H9 (cell line): ENCODE measurements around the gene TMEM184A. TPM values are rescaled to one million over a fixed set of nuclear protein-coding genes. Genes with fewer than 3 reads are reported as not detected.

ENCODE experiments used
- DNase-seq: peaks from one replicate; pipeline ENCODE4 v3.0.0-alpha.2; 2017
- H2AFZ ChIP-seq: one replicate; pipeline ENCODE4 v1.6.1; 2013; ENCODE audit warnings: mild to moderate bottlenecking, low read length, control low read depth, moderate library complexity
- H2AK5ac ChIP-seq: 2 replicates; pipeline ENCODE4 v1.6.1; 2013; ENCODE audit warnings: low read length, control low read depth, mixed read lengths; ENCODE audit not compliant: insufficient read length
- H2BK120ac ChIP-seq: one replicate; pipeline ENCODE4 v1.6.1; 2013; ENCODE audit warnings: low read depth, mild to moderate bottlenecking, low read length, control low read depth, inconsistent platforms; ENCODE audit not compliant: poor library complexity, severe bottlenecking
- H2BK12ac ChIP-seq: 2 replicates; pipeline ENCODE4 v1.6.1; 2013; ENCODE audit warnings: low read length, control low read depth, mixed read lengths, low read depth; ENCODE audit not compliant: insufficient read length
- H2BK15ac ChIP-seq: 2 replicates; pipeline ENCODE4 v1.6.1; 2013; ENCODE audit warnings: low read depth, low read length, control low read depth
- H2BK20ac ChIP-seq: one replicate; pipeline ENCODE4 v1.6.1; 2013; ENCODE audit warnings: low read depth, mild to moderate bottlenecking, low read length, control low read depth, inconsistent platforms; ENCODE audit not compliant: poor library complexity, severe bottlenecking
- H2BK5ac ChIP-seq: 2 replicates; pipeline ENCODE4 v1.6.1; 2013; ENCODE audit warnings: low read length, control low read depth, mixed read lengths; ENCODE audit not compliant: insufficient read length
- H3K14ac ChIP-seq: 2 replicates; pipeline ENCODE4 v1.6.1; 2013; ENCODE audit warnings: low read length, control low read depth; ENCODE audit not compliant: insufficient read depth
- H3K18ac ChIP-seq: 2 replicates; pipeline ENCODE4 v1.6.1; 2013; ENCODE audit warnings: low read depth, mild to moderate bottlenecking, mixed read lengths, low read length, control low read depth; ENCODE audit not compliant: insufficient read length
- H3K23ac ChIP-seq: 2 replicates; pipeline ENCODE4 v1.6.1; 2013; ENCODE audit warnings: low read length, control low read depth, mixed read lengths, low read depth; ENCODE audit not compliant: insufficient read length
- H3K23me2 ChIP-seq: 2 replicates; pipeline ENCODE4 v1.6.1; 2013; ENCODE audit warnings: low read depth, mild to moderate bottlenecking, mixed read lengths, low read length, control low read depth; ENCODE audit not compliant: insufficient read length, poor library complexity, severe bottlenecking
- H3K27ac ChIP-seq: 2 replicates; pipeline ENCODE4 v1.5.1; 2013; ENCODE audit warnings: low read length, control low read depth, mixed read lengths, low read depth; ENCODE audit not compliant: insufficient read length
- H3K27me3 ChIP-seq: 2 replicates; pipeline ENCODE4 v1.6.1; 2013; ENCODE audit warnings: low read length, control low read depth, inconsistent platforms; ENCODE audit not compliant: insufficient read depth
- H3K4ac ChIP-seq: 2 replicates; pipeline ENCODE4 v1.6.1; 2013; ENCODE audit warnings: low read depth, mild to moderate bottlenecking, control low read depth, inconsistent platforms, low read length, moderate library complexity
- H3K4me1 ChIP-seq: 2 replicates; pipeline ENCODE4 v1.6.1; 2013; ENCODE audit warnings: low read length, control low read depth, inconsistent platforms; ENCODE audit not compliant: insufficient read depth
- H3K4me2 ChIP-seq: 2 replicates; pipeline ENCODE4 v1.6.1; 2013; ENCODE audit warnings: low read length, control low read depth, mixed read lengths; ENCODE audit not compliant: insufficient read length, insufficient read depth
- H3K56ac ChIP-seq: 2 replicates; pipeline ENCODE4 v1.6.1; 2013; ENCODE audit warnings: low read depth, mild to moderate bottlenecking, mixed read lengths, low read length, control low read depth; ENCODE audit not compliant: insufficient read length
- H3K79me1 ChIP-seq: 2 replicates; pipeline ENCODE4 v1.6.1; 2013; ENCODE audit warnings: low read depth, mild to moderate bottlenecking, moderate library complexity, low read length, control low read depth, inconsistent platforms; ENCODE audit not compliant: insufficient read depth, poor library complexity, severe bottlenecking
- H3K79me2 ChIP-seq: 2 replicates; pipeline ENCODE4 v1.6.1; 2013; ENCODE audit warnings: low read length, control low read depth, inconsistent platforms; ENCODE audit not compliant: insufficient read depth
- H3K9ac ChIP-seq: 2 replicates; pipeline ENCODE4 v1.6.1; 2013; ENCODE audit warnings: low read length, control low read depth, mixed read lengths; ENCODE audit not compliant: insufficient read length; ENCODE audit errors: extremely low read depth
- H3K9me3 ChIP-seq: one replicate; pipeline ENCODE4 v1.6.1; 2013; ENCODE audit warnings: low read depth, low read length, inconsistent platforms; ENCODE audit not compliant: control insufficient read depth
- H3T11ph ChIP-seq: one replicate; pipeline ENCODE4 v1.6.1; 2013; ENCODE audit warnings: mild to moderate bottlenecking, low read length, control low read depth, inconsistent platforms
- H4K20me1 ChIP-seq: one replicate; pipeline ENCODE4 v1.6.1; 2013; ENCODE audit not compliant: control insufficient read depth, insufficient read length, insufficient read depth
- H4K5ac ChIP-seq: 2 replicates; pipeline ENCODE4 v1.6.1; 2013; ENCODE audit warnings: low read depth, mild to moderate bottlenecking, mixed read lengths, low read length, control low read depth; ENCODE audit not compliant: insufficient read length
- H4K8ac ChIP-seq: replicated peaks from 2 replicates; pipeline ENCODE4 v1.6.1; 2013; ENCODE audit warnings: low read length, control low read depth, mixed read lengths, low read depth; ENCODE audit not compliant: insufficient read length
- H4K91ac ChIP-seq: 2 replicates; pipeline ENCODE4 v1.6.1; 2013; ENCODE audit warnings: low read depth, mild to moderate bottlenecking, moderate library complexity, mixed read lengths, low read length, control low read depth; ENCODE audit not compliant: insufficient read length
- H3K27ac Mint-ChIP-seq, 3 experiments: 2 replicates in 2 of 3; 3 replicates in 1 of 3; pipeline ENCODE4 v1.8.0; 2020 to 2021; ENCODE audit warnings: mixed read lengths in 3 of 3, mild to moderate bottlenecking in 1 of 3, moderate library complexity in 1 of 3
- H3K27me3 Mint-ChIP-seq: 2 replicates; pipeline ENCODE4 v1.8.0; 2021; ENCODE audit warnings: low read depth, mild to moderate bottlenecking, moderate library complexity, mixed read lengths
- H3K36me3 Mint-ChIP-seq, 3 experiments: 2 replicates in 2 of 3; 3 replicates in 1 of 3; pipeline ENCODE4 v1.8.0; 2020 to 2021; ENCODE audit warnings: low read depth in 3 of 3, mixed read lengths in 3 of 3; ENCODE audit not compliant: insufficient read depth in 1 of 3
- H3K4me1 Mint-ChIP-seq, 2 experiments: 2 replicates each; pipeline ENCODE4 v1.8.0; 2020; ENCODE audit warnings: mixed read lengths in 2 of 2
- H3K4me3 Mint-ChIP-seq, 2 experiments: 2 replicates in 1 of 2; 3 replicates in 1 of 2; pipeline ENCODE4 v1.8.0; 2020 to 2021; ENCODE audit warnings: mild to moderate bottlenecking in 2 of 2, mixed read lengths in 2 of 2, moderate library complexity in 1 of 2
- H3K9me3 Mint-ChIP-seq, 2 experiments: 2 replicates in 1 of 2; 3 replicates in 1 of 2; pipeline ENCODE4 v1.8.0; 2020; ENCODE audit warnings: mild to moderate bottlenecking in 2 of 2, mixed read lengths in 2 of 2, moderate library complexity in 1 of 2
- CTCF ChIP-seq: fragments of 200-600 bp; sonication (generic); conservative IDR thresholded peaks from 3 replicates; pipeline ENCODE4 v1.8.0; 2021; ENCODE audit warnings: antibody characterized with exemption, mild to moderate bottlenecking
- WGBS: extraction: QIAGEN DNeasy Blood & Tissue Kit; methylation state at CpG from one replicate; pipeline ENCODE4 v1.1.7; 2013; ENCODE audit warnings: missing lambda C conversion rate, low lambda C conversion rate, mixed read lengths; ENCODE audit not compliant: insufficient read length; ENCODE audit errors: extremely low coverage; 5-methylcytosine and 5-hydroxymethylcytosine counted together
- total RNA-seq: library from RNA; stranded (reverse); gene quantifications from 2 replicates; pipeline ENCODE4 v1.2.1, GENCODE V29; 2021

The TMEM184A gene
- total RNA-seq, 1 experiment from 2014 or later, result 1.3 TPM

- DNase-seq, result no peak
- H4K5ac ChIP-seq, result no peak overlapping the region
- H3K27ac Mint-ChIP-seq, result peak overlapping the region in 2 of 3 experiments; percentile 80 to 90; a peak in 2 of 7 replicates
- no peak overlapping the region for H2BK15ac ChIP-seq
- H3K4me1 Mint-ChIP-seq, result peaks cover 17 to 22% of the 10 kb centered on the region in 2 experiments
- no peak overlapping the region for H2AFZ ChIP-seq
- no peaks in the 10 kb centered on the region for H3K9me3 ChIP-seq
- H3K4me2 ChIP-seq, result no peak overlapping the region
- H3K27me3 Mint-ChIP-seq, result no peaks in the 10 kb centered on the region
- H2BK5ac ChIP-seq, result no peak overlapping the region
- no peak overlapping the region for H4K8ac ChIP-seq
- peaks cover 4% of the 10 kb centered on the region for H3K23me2 ChIP-seq
- no peaks in the 10 kb centered on the region for H4K20me1 ChIP-seq
- no peaks in the 10 kb centered on the region for H3K9me3 Mint-ChIP-seq
- H3K4me1 ChIP-seq, result no peaks in the 10 kb centered on the region
- no peaks in the 10 kb centered on the region for H3K79me1 ChIP-seq
- no peaks in the 10 kb centered on the region for H3K27me3 ChIP-seq
- H3K4me3 Mint-ChIP-seq, result peak overlapping the region in 1 of 2 experiments; percentile 46; a peak in 1 of 5 replicates
- no peak overlapping the region for H3K27ac ChIP-seq
- H3K18ac ChIP-seq, result no peak overlapping the region
- WGBS, result no CpG with 5 or more reads among the region's 13 CpGs
- no peak overlapping the region for H2AK5ac ChIP-seq
- H3K23ac ChIP-seq, result no peak overlapping the region
- H3K14ac ChIP-seq, result no peak overlapping the region
- no peak overlapping the region for H4K91ac ChIP-seq
- H2BK120ac ChIP-seq, result no peak overlapping the region
- H3K36me3 Mint-ChIP-seq, result peaks cover 8 to 41% (median 34%) of the 10 kb centered on the region in 3 experiments; a peak in 6 of 7 replicates
- no peak overlapping the region for H2BK20ac ChIP-seq
- no peak overlapping the region for H3K9ac ChIP-seq
- H3K56ac ChIP-seq, result no peak overlapping the region
- no peak overlapping the region for H2BK12ac ChIP-seq
- H3K79me2 ChIP-seq, result no peaks in the 10 kb centered on the region
- no peak overlapping the region for H3T11ph ChIP-seq
- TF ChIP-seq CTCF, result no peak
- no peak overlapping the region for H3K4ac ChIP-seq
Observed at GRCh38 chr7:1566687-1567048, 10.7 kb upstream of the TMEM184A start.
